ENCODE measurements around the gene LRRC2. TPM values are rescaled to one million over a fixed set of nuclear protein-coding genes. Genes with fewer than 3 reads are reported as not detected.
A peak's percentile ranks its signal among the peaks of the same experiment; 100 is the strongest.

LRRC2 gene
- total RNA-seq, 1 experiment from 2014 or later, result not detected

- no peaks in the 10 kb centered on the region for H3K36me3 ChIP-seq (ENCODE audit: control insufficient read depth, insufficient read depth, low read length)
- POLR2A ChIA-PET, result no interaction called here
- CTCF ChIA-PET, result no interaction called here
- no peak for ATAC-seq
- no peaks in the 10 kb centered on the region for H3K4me1 ChIP-seq (ENCODE audit: control insufficient read depth, insufficient read depth, low read length)
- no peak overlapping the region for H3K4me3 ChIP-seq (ENCODE audit: low read depth in 2 of 2, low read length in 2 of 2)
- intact Hi-C loops (cut with micrococcal nuclease; ENCODE audit: unreplicated experiment) (no loop called here), in situ Hi-C loops (cut with HindIII; ENCODE audit: low pct_unique_long_range_greater_than_20kb, low sequenced_read_pairs) (no loop called here)
- 0 out of 2 replicates have a peak, but pooled peaks cover 2% of the 10 kb centered on the region for H3K27me3 ChIP-seq (ENCODE audit: control insufficient read depth, insufficient read depth, low read length)
- TF ChIP-seq CTCF (IDR thresholded peaks at IDR 0.05) (no peak), SIN3A (IDR thresholded peaks at IDR 0.05; ENCODE audit: borderline replicate concordance, insufficient read depth, low read depth, low read length) (no peak), POLR2AphosphoS5 (IDR thresholded peaks at IDR 0.05; ENCODE audit: low read depth, low read length) (no peak), TCF7L2 (IDR thresholded peaks at IDR 0.05; ENCODE audit: low read depth, low read length) (no peak)
- TF ChIP-seq, protein P1, sequence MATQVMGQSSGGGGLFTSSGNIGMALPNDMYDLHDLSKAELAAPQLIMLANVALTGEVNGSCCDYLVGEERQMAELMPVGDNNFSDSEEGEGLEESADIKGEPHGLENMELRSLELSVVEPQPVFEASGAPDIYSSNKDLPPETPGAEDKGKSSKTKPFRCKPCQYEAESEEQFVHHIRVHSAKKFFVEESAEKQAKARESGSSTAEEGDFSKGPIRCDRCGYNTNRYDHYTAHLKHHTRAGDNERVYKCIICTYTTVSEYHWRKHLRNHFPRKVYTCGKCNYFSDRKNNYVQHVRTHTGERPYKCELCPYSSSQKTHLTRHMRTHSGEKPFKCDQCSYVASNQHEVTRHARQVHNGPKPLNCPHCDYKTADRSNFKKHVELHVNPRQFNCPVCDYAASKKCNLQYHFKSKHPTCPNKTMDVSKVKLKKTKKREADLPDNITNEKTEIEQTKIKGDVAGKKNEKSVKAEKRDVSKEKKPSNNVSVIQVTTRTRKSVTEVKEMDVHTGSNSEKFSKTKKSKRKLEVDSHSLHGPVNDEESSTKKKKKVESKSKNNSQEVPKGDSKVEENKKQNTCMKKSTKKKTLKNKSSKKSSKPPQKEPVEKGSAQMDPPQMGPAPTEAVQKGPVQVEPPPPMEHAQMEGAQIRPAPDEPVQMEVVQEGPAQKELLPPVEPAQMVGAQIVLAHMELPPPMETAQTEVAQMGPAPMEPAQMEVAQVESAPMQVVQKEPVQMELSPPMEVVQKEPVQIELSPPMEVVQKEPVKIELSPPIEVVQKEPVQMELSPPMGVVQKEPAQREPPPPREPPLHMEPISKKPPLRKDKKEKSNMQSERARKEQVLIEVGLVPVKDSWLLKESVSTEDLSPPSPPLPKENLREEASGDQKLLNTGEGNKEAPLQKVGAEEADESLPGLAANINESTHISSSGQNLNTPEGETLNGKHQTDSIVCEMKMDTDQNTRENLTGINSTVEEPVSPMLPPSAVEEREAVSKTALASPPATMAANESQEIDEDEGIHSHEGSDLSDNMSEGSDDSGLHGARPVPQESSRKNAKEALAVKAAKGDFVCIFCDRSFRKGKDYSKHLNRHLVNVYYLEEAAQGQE (IDR thresholded peaks at IDR 0.05; ENCODE audit: insufficient read depth in 1 of 2, low read depth in 2 of 2, low read length in 1 of 2), result no peak
- no TSS peak for BruUV-seq (replicated peaks)
- DNase-seq (ENCODE audit: low read depth, low spot score), result no peak
- no peaks in the 10 kb centered on the region for H3K9me3 ChIP-seq (ENCODE audit: control insufficient read depth, insufficient read depth, low read depth, low read length)
- no peak overlapping the region for H3K27ac ChIP-seq (ENCODE audit: low read length)
These were observed 21.2 kb downstream of the LRRC2 start for GRCh38 chr3:46544771-46545503.

GRCh38 chr3:46542801-46543201 lies 23.3 kb downstream of the LRRC2 start:
- Histone ChIP-seq H3K27me3 (ENCODE audit: control insufficient read depth, insufficient read depth, low read length) (no peaks in the 10 kb centered on the region), H3K9me3 (ENCODE audit: control insufficient read depth, insufficient read depth, low read depth, low read length) (no peaks in the 10 kb centered on the region), H3K4me3 (ENCODE audit: low read depth in 2 of 2, low read length in 2 of 2) (no peak overlapping the region), H3K4me1 (ENCODE audit: control insufficient read depth, insufficient read depth, low read length) (no peaks in the 10 kb centered on the region), H3K27ac (ENCODE audit: low read length) (no peak overlapping the region), H3K36me3 (ENCODE audit: control insufficient read depth, insufficient read depth, low read length) (no peaks in the 10 kb centered on the region)
- no TSS peak for BruUV-seq (replicated peaks)
- ChIA-PET POLR2A (no interaction called here), CTCF (no interaction called here)
- TF ChIP-seq TCF7L2 (IDR thresholded peaks at IDR 0.05; ENCODE audit: low read depth, low read length), result no peak
- TF ChIP-seq SIN3A (IDR thresholded peaks at IDR 0.05; ENCODE audit: borderline replicate concordance, insufficient read depth, low read depth, low read length), result no peak
- TF ChIP-seq POLR2AphosphoS5 (IDR thresholded peaks at IDR 0.05; ENCODE audit: low read depth, low read length), result no peak
- TF ChIP-seq CTCF (IDR thresholded peaks at IDR 0.05), result no peak
- TF ChIP-seq, protein P1 (IDR thresholded peaks at IDR 0.05; ENCODE audit: insufficient read depth in 1 of 2, low read depth in 2 of 2, low read length in 1 of 2), result no peak
- DNase-seq (ENCODE audit: low read depth, low spot score) (no peak), ATAC-seq (0 out of 2 replicates have a peak, but pooled peaks have one; percentile 38)
- intact Hi-C loops (cut with micrococcal nuclease; ENCODE audit: unreplicated experiment), result no loop called here
- in situ Hi-C loops (cut with HindIII; ENCODE audit: low pct_unique_long_range_greater_than_20kb, low sequenced_read_pairs), result no loop called here

All from Panc1 (cell line).